CD4-positive, alpha-beta T cell (primary cell): ENCODE results near the gene EEF1G. TPM values are rescaled to one million over a fixed set of nuclear protein-coding genes. Genes with fewer than 3 reads are reported as not detected.
A peak's percentile ranks its signal among the peaks of the same experiment; 100 is the strongest.

Source experiments
- ATAC-seq: fragments of 200-7000 bp; cut with Tn5 transposase; one replicate; pipeline ENCODE4 v1.10.0; 2022; ENCODE audit warnings: mild to moderate bottlenecking; ENCODE audit not compliant: poor library complexity
- CTCF ChIA-PET: fragments of 350-600 bp; sonication (Branson Sonifier 250); formaldehyde crosslinking; loops from one replicate; lab custom pipeline; 2021; ENCODE audit warnings: antibody characterized with exemption, inconsistent platforms; lab: Charles Lee
- POLR2A ChIA-PET: fragments of 350-600 bp; sonication (Branson Sonifier 250); formaldehyde crosslinking; loops from one replicate; lab custom pipeline; 2021; ENCODE audit warnings: antibody characterized with exemption, inconsistent platforms; lab: Charles Lee
- DNase-seq, 14 experiments: peaks; one replicate each; pipeline ENCODE4 v3.0.0-alpha.2; 2013 to 2020; ENCODE audit warnings: mixed read lengths in 2 of 14
- H3K27ac ChIP-seq, 2 donors: one replicate each; pipeline versions ENCODE4 v1.5.1 to v1.7.0; 2013; ENCODE audit warnings: low read length in 2 of 2, low read depth in 1 of 2, mild to moderate bottlenecking in 1 of 2
- H3K27me3 ChIP-seq, 2 experiments: 1 replicate in 1 of 2; 2 replicates in 1 of 2; pipeline versions ENCODE4 v1.6.1 to v1.7.0; 2013; ENCODE audit warnings: low read length in 2 of 2, control low read depth in 1 of 2, mild to moderate bottlenecking in 1 of 2, moderate library complexity in 1 of 2; ENCODE audit not compliant: insufficient read depth in 2 of 2, control insufficient read depth in 1 of 2
- H3K36me3 ChIP-seq: one replicate; pipeline ENCODE4 v1.6.1; 2013; ENCODE audit warnings: low read length, control low read depth; ENCODE audit not compliant: insufficient read depth
- H3K4me1 ChIP-seq: one replicate; pipeline ENCODE4 v1.6.1; 2013; ENCODE audit warnings: low read length, control low read depth; ENCODE audit not compliant: insufficient read depth
- H3K4me3 ChIP-seq: one replicate; pipeline ENCODE4 v1.5.1; 2013; ENCODE audit warnings: mild to moderate bottlenecking, low read length, moderate library complexity
- H3K9me3 ChIP-seq, 2 experiments: 1 replicate in 1 of 2; 2 replicates in 1 of 2; pipeline versions ENCODE4 v1.6.1 to v1.7.0; 2013; ENCODE audit warnings: low read length in 2 of 2, mild to moderate bottlenecking in 2 of 2, control low read depth in 1 of 2, moderate library complexity in 1 of 2; ENCODE audit not compliant: control insufficient read depth in 1 of 2, insufficient read depth in 1 of 2
- H3K27ac Mint-ChIP-seq: one replicate; pipeline ENCODE4 v1.8.0; 2020; ENCODE audit warnings: mixed read lengths
- H3K27me3 Mint-ChIP-seq: one replicate; pipeline ENCODE4 v1.8.0; 2021; ENCODE audit warnings: mixed read lengths
- H3K36me3 Mint-ChIP-seq: one replicate; pipeline ENCODE4 v1.8.0; 2021; ENCODE audit warnings: low read depth, mixed read lengths
- H3K4me1 Mint-ChIP-seq: one replicate; pipeline ENCODE4 v1.8.0; 2021; ENCODE audit warnings: low read depth, mixed read lengths
- H3K4me3 Mint-ChIP-seq: one replicate; pipeline ENCODE4 v1.8.0; 2020; ENCODE audit warnings: mild to moderate bottlenecking, mixed read lengths
- H3K9me3 Mint-ChIP-seq: one replicate; pipeline ENCODE4 v1.8.0; 2020; ENCODE audit warnings: mixed read lengths
- CTCF ChIP-seq: fragments of 200-600 bp; IDR thresholded peaks from one replicate; pipeline ENCODE4 v1.8.0; 2022; ENCODE audit warnings: antibody characterized with exemption, mild to moderate bottlenecking
- intact Hi-C, 2 experiments: fragments of 100-400 bp; cut with DNase I in 1 of 2; cut with micrococcal nuclease in 1 of 2; formaldehyde crosslinking; loops; one replicate each; pipeline versions ENCODE4 v1.15.1 to v1.9.0; 2023 to 2025; cut with DNase I, micrococcal nuclease
- total RNA-seq, 174 experiments: library from RNA in 2 of 174; stranded (reverse) in 2 of 174; gene quantifications; one replicate each; pipeline ENCODE4 v1.2.3 and lab custom pipeline; 2021 to 2026

The EEF1G gene
- total RNA-seq, 2 experiments from 2014 or later = 2,181 to 2,269 TPM

- intact Hi-C loops = loop anchor here in 1 of 2 experiments (2.0 kb wide), 1 partner anchor 16 kb away; the partner anchor contains the start of gene TUT1
- Histone ChIP-seq H3K9me3 (no peaks in the 10 kb centered on the region), H3K36me3 (peaks cover 60% of the 10 kb centered on the region), H3K4me3 (peak overlapping the region; percentile 82), H3K4me1 (peaks cover 41% of the 10 kb centered on the region), H3K27ac (peak overlapping the region in 1 of 2 donors; percentile 68), H3K27me3 (no peaks in the 10 kb centered on the region)
- no peak for DNase-seq
- peaks cover 84% of the 10 kb centered on the region for H3K36me3 Mint-ChIP-seq
- POLR2A ChIA-PET = interaction anchor here (1.0 to 5.8 kb wide), 9 partner anchors 17 to 265 kb away, joined by 4 to 127 read pairs (median 18); partner anchors contain the start of genes C11orf98, CSKMT, GANAB and INTS5
- CTCF ChIA-PET = interaction anchor here (2.9 to 3.0 kb wide), 2 partner anchors 16 to 151 kb away, joined by 10 to 14 read pairs; partner anchors contain the start of gene TUT1
- H3K27me3 Mint-ChIP-seq = no peaks in the 10 kb centered on the region
- H3K9me3 Mint-ChIP-seq = no peaks in the 10 kb centered on the region
- no peak for ATAC-seq
- no peak for TF ChIP-seq CTCF
- H3K4me1 Mint-ChIP-seq = peaks cover 48% of the 10 kb centered on the region
- peak overlapping the region; percentile 89 for H3K27ac Mint-ChIP-seq
- H3K4me3 Mint-ChIP-seq = peak overlapping the region; percentile 93
Measured at GRCh38 chr11:62575156-62575555, 1.5 kb upstream of the EEF1G start.

- Histone ChIP-seq H3K4me1 (peaks cover 48% of the 10 kb centered on the region), H3K9me3 (no peaks in the 10 kb centered on the region), H3K27ac (peak overlapping the region; percentile 59 to 68), H3K27me3 (no peaks in the 10 kb centered on the region), H3K36me3 (peaks cover 62% of the 10 kb centered on the region), H3K4me3 (peak overlapping the region; percentile 82)
- peaks cover 91% of the 10 kb centered on the region for H3K36me3 Mint-ChIP-seq
- CTCF ChIA-PET = interaction anchor here (1.3 to 3.0 kb wide), 6 partner anchors 14 to 213 kb away, joined by 3 to 14 read pairs (median 10); partner anchors contain the start of genes TMEM179B and TUT1
- ATAC-seq (peak; percentile 7), DNase-seq (peak in 3 of 14 experiments; percentile 24 to 46 (median 41))
- intact Hi-C loops = loop anchor here (1.0 to 2.0 kb wide), 2 partner anchors 16 to 17 kb away; partner anchors contain the start of gene TUT1 (in 2 of the 2)
- H3K4me1 Mint-ChIP-seq = peaks cover 53% of the 10 kb centered on the region
- H3K9me3 Mint-ChIP-seq = no peaks in the 10 kb centered on the region
- TF ChIP-seq CTCF = no peak
- H3K27ac Mint-ChIP-seq = peak overlapping the region; percentile 89
- POLR2A ChIA-PET = interaction anchor here (0.6 to 5.8 kb wide), 50 partner anchors 9 to 1743 kb away, joined by 3 to 127 read pairs (median 5); partner anchors contain the start of genes AHNAK, B3GAT3, C11orf98 and CSKMT
- H3K4me3 Mint-ChIP-seq = peak overlapping the region; percentile 93
- no peaks in the 10 kb centered on the region for H3K27me3 Mint-ChIP-seq
Measured at GRCh38 chr11:62574363-62575071, 826 bp upstream of the EEF1G start.

GRCh38 chr11:62573006-62573591, 592 bp downstream of the EEF1G start:
- peaks cover 55% of the 10 kb centered on the region for H3K4me1 Mint-ChIP-seq
- Histone ChIP-seq H3K4me1 (peaks cover 48% of the 10 kb centered on the region), H3K27me3 (no peaks in the 10 kb centered on the region), H3K27ac (peak overlapping the region; percentile 76 to 83), H3K36me3 (peaks cover 61% of the 10 kb centered on the region), H3K4me3 (peak overlapping the region; percentile 82), H3K9me3 (no peaks in the 10 kb centered on the region)
- no peak for TF ChIP-seq CTCF
- peaks cover 89% of the 10 kb centered on the region for H3K36me3 Mint-ChIP-seq
- peak overlapping the region; percentile 93 for H3K4me3 Mint-ChIP-seq
- ChIA-PET CTCF (interaction anchor here (1.3 to 3.0 kb wide), 7 partner anchors 12 to 214 kb away, joined by 3 to 14 read pairs (median 9); partner anchors contain the start of genes MTA2, TMEM179B and TUT1), POLR2A (interaction anchor here (0.6 to 5.8 kb wide), 42 partner anchors 12 to 1512 kb away, joined by 3 to 127 read pairs (median 6); partner anchors contain the start of genes AHNAK, B3GAT3, C11orf98 and CSKMT)
- H3K27ac Mint-ChIP-seq = peak overlapping the region; percentile 89
- DNase-seq (peak in 4 of 14 experiments; percentile 20 to 70 (median 48)), ATAC-seq (no peak)
- no peaks in the 10 kb centered on the region for H3K27me3 Mint-ChIP-seq
- intact Hi-C loops = loop anchor here in 1 of 2 experiments (1.0 kb wide), 1 partner anchor 22 kb away; no protein-coding TSS in a partner anchor
- H3K9me3 Mint-ChIP-seq = no peaks in the 10 kb centered on the region
